Prostate gland (tissue), 2 donors: Measurements from ENCODE around the gene KRT12.

ENCODE experiments used
- POLR2A ChIP-seq: fragments of 450-650 bp; IDR thresholded peaks from one replicate; pipeline ENCODE4 v1.6.1; 2016; ENCODE audit warnings: antibody characterized with exemption, mild to moderate bottlenecking
- POLR2AphosphoS5 ChIP-seq: sonication (generic); formaldehyde crosslinking; IDR thresholded peaks from one replicate; pipeline ENCODE4 v1.6.1; 2017; ENCODE audit warnings: antibody characterized with exemption
- TF ChIP-seq, protein P1 (sequence below), 4 experiments: fragments of 200-600 bp in 2 of 4; fragments of 450-650 bp in 2 of 4; sonication (generic) in 2 of 4; IDR thresholded peaks; 1 replicate in 3 of 4; 2 replicates in 1 of 4; pipeline ENCODE4 v1.5.1; 2016 to 2019; ENCODE audit warnings: antibody characterized with exemption in 4 of 4, mild to moderate bottlenecking in 2 of 4, moderate library complexity in 2 of 4

GRCh38 chr17:40915199-40915661, 48.2 kb upstream of the KRT12 start:
- TF ChIP-seq, protein P1, sequence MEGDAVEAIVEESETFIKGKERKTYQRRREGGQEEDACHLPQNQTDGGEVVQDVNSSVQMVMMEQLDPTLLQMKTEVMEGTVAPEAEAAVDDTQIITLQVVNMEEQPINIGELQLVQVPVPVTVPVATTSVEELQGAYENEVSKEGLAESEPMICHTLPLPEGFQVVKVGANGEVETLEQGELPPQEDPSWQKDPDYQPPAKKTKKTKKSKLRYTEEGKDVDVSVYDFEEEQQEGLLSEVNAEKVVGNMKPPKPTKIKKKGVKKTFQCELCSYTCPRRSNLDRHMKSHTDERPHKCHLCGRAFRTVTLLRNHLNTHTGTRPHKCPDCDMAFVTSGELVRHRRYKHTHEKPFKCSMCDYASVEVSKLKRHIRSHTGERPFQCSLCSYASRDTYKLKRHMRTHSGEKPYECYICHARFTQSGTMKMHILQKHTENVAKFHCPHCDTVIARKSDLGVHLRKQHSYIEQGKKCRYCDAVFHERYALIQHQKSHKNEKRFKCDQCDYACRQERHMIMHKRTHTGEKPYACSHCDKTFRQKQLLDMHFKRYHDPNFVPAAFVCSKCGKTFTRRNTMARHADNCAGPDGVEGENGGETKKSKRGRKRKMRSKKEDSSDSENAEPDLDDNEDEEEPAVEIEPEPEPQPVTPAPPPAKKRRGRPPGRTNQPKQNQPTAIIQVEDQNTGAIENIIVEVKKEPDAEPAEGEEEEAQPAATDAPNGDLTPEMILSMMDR (IDR thresholded peaks at IDR 0.05), result no peak
- TF ChIP-seq POLR2AphosphoS5 (no peak), POLR2A (no peak)
